Measurements from ENCODE around the gene TMEM18.

GRCh38 chr2:660029-660428 is 17.2 kb downstream of the TMEM18 start:
- no peak for TF ChIP-seq POLR2A (IDR thresholded peaks at IDR 0.05; ENCODE audit: borderline replicate concordance, extremely low read depth, insufficient read depth, insufficient read length)
- TF ChIP-seq SRF (IDR thresholded peaks at IDR 0.05; ENCODE audit: low read depth), result no peak
- TF ChIP-seq RAD21 (IDR thresholded peaks at IDR 0.05; ENCODE audit: low read depth), result no peak
- no peak for TF ChIP-seq CTCF (IDR thresholded peaks at IDR 0.05 in 2 of 3, conservative IDR thresholded peaks at IDR 0.05 in 1 of 3; ENCODE audit: borderline replicate concordance in 1 of 3, insufficient read depth in 1 of 3, low read depth in 2 of 3, low read length in 2 of 3)
- no peak for TF ChIP-seq EZH2phosphoT487 (IDR thresholded peaks at IDR 0.05; ENCODE audit: borderline replicate concordance)
- no peak for TF ChIP-seq TCF7L2 (IDR thresholded peaks at IDR 0.05; ENCODE audit: borderline replicate concordance, extremely low read depth, insufficient read depth, insufficient read length)
- no peak for TF ChIP-seq ZFX (IDR thresholded peaks at IDR 0.05)
- no peak for TF ChIP-seq REST (IDR thresholded peaks at IDR 0.05; ENCODE audit: low read depth)
- no peak for TF ChIP-seq SIN3A (IDR thresholded peaks at IDR 0.05; ENCODE audit: low read depth)

All from HCT116 (cell line).